ENCODE results near the gene LENG8.
"Not testable (repeated sequence)": the region's sequence is repeated elsewhere in the genome, so short reads cannot be mapped to it uniquely, and the experiment has no call there.

LENG8 gene

DNA sequence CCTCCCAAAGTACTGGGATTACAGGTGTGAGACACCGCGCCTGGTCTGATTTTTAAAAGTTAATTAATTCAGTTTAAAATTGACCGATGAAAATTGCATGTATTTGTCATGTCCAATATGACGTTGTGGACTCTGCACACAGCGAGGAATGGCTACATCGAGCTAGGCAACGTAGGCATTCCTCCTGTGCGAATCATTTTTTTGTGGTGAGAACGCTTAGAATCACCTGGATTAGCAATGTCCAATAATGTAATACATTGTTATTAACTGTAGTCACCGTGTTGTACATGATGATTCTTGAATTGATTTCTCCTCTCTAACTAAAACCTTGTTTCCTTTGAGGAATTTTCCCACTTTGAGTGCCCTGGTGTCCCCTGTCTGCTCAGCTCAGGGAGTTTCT, 57.1 kb downstream of the LENG8 start:
- ChIA-PET POLR2A (no interaction called here), CTCF (interaction anchor here (1.0 to 1.2 kb wide), 2 partner anchors 25 to 148 kb away, joined by 3 to 4 read pairs; no protein-coding TSS in a partner anchor)
- Histone ChIP-seq H3K9me3 (ENCODE audit: control insufficient read depth, insufficient read depth, low read depth, low read length) (no peaks in the 10 kb centered on the region), H3K27ac (ENCODE audit: extremely low read depth, low read depth, low read length) (no peak overlapping the region), H3K36me3 (ENCODE audit: control insufficient read depth in 2 of 2, insufficient read depth in 1 of 2, low read length in 2 of 2) (no peaks in the 10 kb centered on the region), H3K4me1 (ENCODE audit: control insufficient read depth, insufficient read depth, low read length) (no peaks in the 10 kb centered on the region), H3K4me3 (ENCODE audit: low read depth, low read length) (no peak overlapping the region)
- TF ChIP-seq ZNF121 (tag by site-specific recombination; IDR thresholded peaks at IDR 0.05) = no peak
- TF ChIP-seq, protein P1, sequence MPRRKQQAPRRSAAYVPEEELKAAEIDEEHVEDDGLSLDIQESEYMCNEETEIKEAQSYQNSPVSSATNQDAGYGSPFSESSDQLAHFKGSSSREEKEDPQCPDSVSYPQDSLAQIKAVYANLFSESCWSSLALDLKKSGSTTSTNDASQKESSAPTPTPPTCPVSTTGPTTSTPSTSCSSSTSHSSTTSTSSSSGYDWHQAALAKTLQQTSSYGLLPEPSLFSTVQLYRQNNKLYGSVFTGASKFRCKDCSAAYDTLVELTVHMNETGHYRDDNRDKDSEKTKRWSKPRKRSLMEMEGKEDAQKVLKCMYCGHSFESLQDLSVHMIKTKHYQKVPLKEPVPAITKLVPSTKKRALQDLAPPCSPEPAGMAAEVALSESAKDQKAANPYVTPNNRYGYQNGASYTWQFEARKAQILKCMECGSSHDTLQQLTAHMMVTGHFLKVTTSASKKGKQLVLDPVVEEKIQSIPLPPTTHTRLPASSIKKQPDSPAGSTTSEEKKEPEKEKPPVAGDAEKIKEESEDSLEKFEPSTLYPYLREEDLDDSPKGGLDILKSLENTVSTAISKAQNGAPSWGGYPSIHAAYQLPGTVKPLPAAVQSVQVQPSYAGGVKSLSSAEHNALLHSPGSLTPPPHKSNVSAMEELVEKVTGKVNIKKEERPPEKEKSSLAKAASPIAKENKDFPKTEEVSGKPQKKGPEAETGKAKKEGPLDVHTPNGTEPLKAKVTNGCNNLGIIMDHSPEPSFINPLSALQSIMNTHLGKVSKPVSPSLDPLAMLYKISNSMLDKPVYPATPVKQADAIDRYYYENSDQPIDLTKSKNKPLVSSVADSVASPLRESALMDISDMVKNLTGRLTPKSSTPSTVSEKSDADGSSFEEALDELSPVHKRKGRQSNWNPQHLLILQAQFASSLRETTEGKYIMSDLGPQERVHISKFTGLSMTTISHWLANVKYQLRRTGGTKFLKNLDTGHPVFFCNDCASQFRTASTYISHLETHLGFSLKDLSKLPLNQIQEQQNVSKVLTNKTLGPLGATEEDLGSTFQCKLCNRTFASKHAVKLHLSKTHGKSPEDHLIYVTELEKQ (tag by site-specific recombination; IDR thresholded peaks at IDR 0.05; ENCODE audit: borderline replicate concordance) = no peak
- no peak for TF ChIP-seq PRDM1 (tag by site-specific recombination; IDR thresholded peaks at IDR 0.05)
- no peak for TF ChIP-seq ZNF10 (tag by site-specific recombination; IDR thresholded peaks at IDR 0.05)
- no peak for TF ChIP-seq ZNF777 (tag by site-specific recombination; IDR thresholded peaks at IDR 0.05; ENCODE audit: borderline replicate concordance)
- TF ChIP-seq, protein P2, sequence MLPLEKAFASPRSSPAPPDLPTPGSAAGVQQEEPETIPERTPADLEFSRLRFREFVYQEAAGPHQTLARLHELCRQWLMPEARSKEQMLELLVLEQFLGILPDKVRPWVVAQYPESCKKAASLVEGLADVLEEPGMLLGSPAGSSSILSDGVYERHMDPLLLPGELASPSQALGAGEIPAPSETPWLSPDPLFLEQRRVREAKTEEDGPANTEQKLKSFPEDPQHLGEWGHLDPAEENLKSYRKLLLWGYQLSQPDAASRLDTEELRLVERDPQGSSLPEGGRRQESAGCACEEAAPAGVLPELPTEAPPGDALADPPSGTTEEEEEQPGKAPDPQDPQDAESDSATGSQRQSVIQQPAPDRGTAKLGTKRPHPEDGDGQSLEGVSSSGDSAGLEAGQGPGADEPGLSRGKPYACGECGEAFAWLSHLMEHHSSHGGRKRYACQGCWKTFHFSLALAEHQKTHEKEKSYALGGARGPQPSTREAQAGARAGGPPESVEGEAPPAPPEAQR (tag by site-specific recombination; IDR thresholded peaks at IDR 0.05) = no peak
- TF ChIP-seq, protein P3, sequence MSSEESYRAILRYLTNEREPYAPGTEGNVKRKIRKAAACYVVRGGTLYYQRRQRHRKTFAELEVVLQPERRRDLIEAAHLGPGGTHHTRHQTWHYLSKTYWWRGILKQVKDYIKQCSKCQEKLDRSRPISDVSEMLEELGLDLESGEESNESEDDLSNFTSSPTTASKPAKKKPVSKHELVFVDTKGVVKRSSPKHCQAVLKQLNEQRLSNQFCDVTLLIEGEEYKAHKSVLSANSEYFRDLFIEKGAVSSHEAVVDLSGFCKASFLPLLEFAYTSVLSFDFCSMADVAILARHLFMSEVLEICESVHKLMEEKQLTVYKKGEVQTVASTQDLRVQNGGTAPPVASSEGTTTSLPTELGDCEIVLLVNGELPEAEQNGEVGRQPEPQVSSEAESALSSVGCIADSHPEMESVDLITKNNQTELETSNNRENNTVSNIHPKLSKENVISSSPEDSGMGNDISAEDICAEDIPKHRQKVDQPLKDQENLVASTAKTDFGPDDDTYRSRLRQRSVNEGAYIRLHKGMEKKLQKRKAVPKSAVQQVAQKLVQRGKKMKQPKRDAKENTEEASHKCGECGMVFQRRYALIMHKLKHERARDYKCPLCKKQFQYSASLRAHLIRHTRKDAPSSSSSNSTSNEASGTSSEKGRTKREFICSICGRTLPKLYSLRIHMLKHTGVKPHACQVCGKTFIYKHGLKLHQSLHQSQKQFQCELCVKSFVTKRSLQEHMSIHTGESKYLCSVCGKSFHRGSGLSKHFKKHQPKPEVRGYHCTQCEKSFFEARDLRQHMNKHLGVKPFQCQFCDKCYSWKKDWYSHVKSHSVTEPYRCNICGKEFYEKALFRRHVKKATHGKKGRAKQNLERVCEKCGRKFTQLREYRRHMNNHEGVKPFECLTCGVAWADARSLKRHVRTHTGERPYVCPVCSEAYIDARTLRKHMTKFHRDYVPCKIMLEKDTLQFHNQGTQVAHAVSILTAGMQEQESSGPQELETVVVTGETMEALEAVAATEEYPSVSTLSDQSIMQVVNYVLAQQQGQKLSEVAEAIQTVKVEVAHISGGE (tag by site-specific recombination; conservative IDR thresholded peaks at IDR 0.05; ENCODE audit: low read depth) = no peak
- TF ChIP-seq ZNF624 (tag by site-specific recombination; IDR thresholded peaks at IDR 0.05) = no peak

DNA sequence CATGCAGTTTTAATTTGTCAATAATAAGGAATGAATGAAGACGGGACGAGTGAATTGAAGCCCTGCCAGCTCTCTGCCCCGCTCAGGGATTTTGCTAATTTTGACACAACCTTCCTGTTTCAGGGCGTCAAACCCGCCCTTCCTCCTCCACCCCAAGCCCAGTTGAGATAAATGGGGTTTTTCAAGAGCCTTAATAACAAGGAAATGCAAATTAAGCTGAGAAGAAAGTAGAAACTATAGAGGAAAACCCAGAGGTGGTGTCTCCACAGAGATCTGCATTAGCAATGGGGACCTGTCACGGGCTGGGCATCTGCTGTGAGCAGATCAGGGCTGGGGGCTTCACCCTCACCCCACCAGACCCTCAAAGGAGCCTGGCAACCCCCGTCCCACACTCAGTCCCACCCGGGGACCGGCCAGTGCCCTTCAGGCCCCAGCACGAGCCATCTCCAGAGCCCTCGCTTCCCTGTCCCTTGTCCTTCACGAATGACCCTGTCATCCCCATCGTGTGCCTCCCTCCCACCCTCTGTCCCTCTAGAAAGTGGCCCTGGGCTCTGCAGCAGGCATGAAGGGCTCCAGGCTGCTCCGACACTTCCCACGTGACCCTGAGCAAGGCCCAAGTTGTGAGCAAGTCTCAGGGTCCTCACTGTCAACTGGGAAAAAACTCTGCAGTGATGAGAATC, 58.2 kb downstream of the LENG8 start:
- CTCF ChIA-PET = interaction anchor here (1.0 to 1.2 kb wide), 2 partner anchors 26 to 147 kb away, joined by 3 to 4 read pairs; no protein-coding TSS in a partner anchor
- H3K4me3 ChIP-seq (ENCODE audit: low read depth, low read length); POLR2A ChIA-PET; H3K27ac ChIP-seq (ENCODE audit: extremely low read depth, low read depth, low read length); H3K9me3 ChIP-seq (ENCODE audit: control insufficient read depth, insufficient read depth, low read depth, low read length); H3K36me3 ChIP-seq (ENCODE audit: control insufficient read depth in 2 of 2, insufficient read depth in 1 of 2, low read length in 2 of 2); H3K4me1 ChIP-seq (ENCODE audit: control insufficient read depth, insufficient read depth, low read length): not testable (repeated sequence)

DNA sequence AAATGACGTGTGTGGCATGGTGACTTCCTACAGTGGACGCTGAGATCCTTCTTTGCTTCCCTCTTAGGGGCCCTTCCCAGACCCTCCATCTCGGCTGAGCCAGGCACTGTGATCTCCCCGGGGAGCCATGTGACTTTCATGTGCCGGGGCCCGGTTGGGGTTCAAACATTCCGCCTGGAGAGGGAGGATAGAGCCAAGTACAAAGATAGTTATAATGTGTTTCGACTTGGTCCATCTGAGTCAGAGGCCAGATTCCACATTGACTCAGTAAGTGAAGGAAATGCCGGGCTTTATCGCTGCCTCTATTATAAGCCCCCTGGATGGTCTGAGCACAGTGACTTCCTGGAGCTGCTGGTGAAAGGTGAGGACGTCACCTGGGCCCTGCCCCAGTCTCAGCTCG, 58.8 kb downstream of the LENG8 start:
- CTCF ChIA-PET = interaction anchor here (1.0 kb wide), 1 partner anchor 26 kb away, joined by 3 read pairs; no protein-coding TSS in a partner anchor
- POLR2A ChIA-PET = no interaction called here
- no peaks in the 10 kb centered on the region for H3K4me1 ChIP-seq (ENCODE audit: control insufficient read depth, insufficient read depth, low read length)
- no peak overlapping the region for H3K27ac ChIP-seq (ENCODE audit: extremely low read depth, low read depth, low read length)
- H3K9me3 ChIP-seq (ENCODE audit: control insufficient read depth, insufficient read depth, low read depth, low read length) = no peaks in the 10 kb centered on the region
- H3K4me3 ChIP-seq (ENCODE audit: low read depth, low read length) = no peak overlapping the region
- no peaks in the 10 kb centered on the region for H3K36me3 ChIP-seq (ENCODE audit: control insufficient read depth in 2 of 2, insufficient read depth in 1 of 2, low read length in 2 of 2)
- no peak for TF ChIP-seq ZNF785 (tag by site-specific recombination; IDR thresholded peaks at IDR 0.05)
- TF ChIP-seq ZBTB8A (tag by site-specific recombination; IDR thresholded peaks at IDR 0.05) = no peak
- TF ChIP-seq TRIM28 (IDR thresholded peaks at IDR 0.05; ENCODE audit: borderline replicate concordance, low read length) = no peak
- TF ChIP-seq ZNF670 (tag by site-specific recombination; IDR thresholded peaks at IDR 0.05; ENCODE audit: low read depth) = no peak
- TF ChIP-seq ZNF501 (tag by site-specific recombination; IDR thresholded peaks at IDR 0.05) = no peak
- no peak for TF ChIP-seq GLI2 (tag by site-specific recombination; IDR thresholded peaks at IDR 0.05; ENCODE audit: borderline replicate concordance, low read depth)
- no peak for TF ChIP-seq ZNF184 (tag by site-specific recombination; IDR thresholded peaks at IDR 0.05)
- no peak for TF ChIP-seq ZFP3 (tag by site-specific recombination; IDR thresholded peaks at IDR 0.05; ENCODE audit: low read depth)
- TF ChIP-seq ZBTB1 (tag by site-specific recombination; IDR thresholded peaks at IDR 0.05) = no peak
- TF ChIP-seq GLIS1 (tag by site-specific recombination; IDR thresholded peaks at IDR 0.05) = no peak
- TF ChIP-seq ZNF16 (tag by site-specific recombination; IDR thresholded peaks at IDR 0.05; ENCODE audit: low read depth) = no peak
- TF ChIP-seq ZNF621 (tag by site-specific recombination; IDR thresholded peaks at IDR 0.05) = no peak
- no peak for TF ChIP-seq ZNF530 (tag by site-specific recombination; IDR thresholded peaks at IDR 0.05; ENCODE audit: low read depth)
- no peak for TF ChIP-seq SP3 (tag by site-specific recombination; IDR thresholded peaks at IDR 0.05)
- no peak for TF ChIP-seq ZNF777 (tag by site-specific recombination; IDR thresholded peaks at IDR 0.05; ENCODE audit: borderline replicate concordance)
- TF ChIP-seq ZNF335 (tag by site-specific recombination; conservative IDR thresholded peaks at IDR 0.05) = no peak

All from HEK293 (cell line).